Lung (tissue), 12 donors: ENCODE results near the gene GDNF. TPM values are rescaled to one million over a fixed set of nuclear protein-coding genes. Genes with fewer than 3 reads are reported as not detected.

ENCODE experiments used
- ATAC-seq: fragments of 200-7000 bp; cut with Tn5 transposase; one replicate; pipeline ENCODE4 v1.9.1; 2020; ENCODE audit warnings: moderate number of reproducible peaks; ENCODE audit not compliant: insufficient read depth, low FRiP score
- DNase-seq, 3 donors: peaks; one replicate each; pipeline ENCODE4 v3.0.0-alpha.2; 2013 to 2017
- H3K27ac ChIP-seq, 2 donors: one replicate each; pipeline ENCODE4 v1.5.1; 2013; ENCODE audit warnings: mild to moderate bottlenecking in 2 of 2, moderate library complexity in 2 of 2, control low read depth in 1 of 2, inconsistent platforms in 1 of 2, low read depth in 1 of 2, low read length in 1 of 2
- H3K27me3 ChIP-seq, 3 donors: one replicate each; pipeline ENCODE4 v1.5.1; 2013; ENCODE audit warnings: low read length in 2 of 3; ENCODE audit not compliant: control insufficient read depth in 3 of 3, insufficient read depth in 3 of 3
- H3K36me3 ChIP-seq, 4 donors: one replicate each; pipeline ENCODE4 v1.5.1; 2013; ENCODE audit warnings: low read length in 4 of 4, mild to moderate bottlenecking in 1 of 4, moderate library complexity in 1 of 4; ENCODE audit not compliant: control insufficient read depth in 4 of 4, insufficient read depth in 4 of 4
- H3K4me1 ChIP-seq, 5 donors: one replicate each; pipeline ENCODE4 v1.5.1; 2013; ENCODE audit warnings: low read length in 5 of 5, mild to moderate bottlenecking in 2 of 5, moderate library complexity in 1 of 5; ENCODE audit not compliant: control insufficient read depth in 5 of 5, insufficient read depth in 5 of 5
- H3K4me3 ChIP-seq: one replicate; pipeline ENCODE4 v1.5.1; 2013; ENCODE audit warnings: mild to moderate bottlenecking, control low read depth, moderate library complexity
- H3K9ac ChIP-seq, 2 donors: one replicate each; pipeline ENCODE4 v1.5.1; 2013; ENCODE audit warnings: low read length in 2 of 2, control low read depth in 1 of 2; ENCODE audit not compliant: insufficient read depth in 1 of 2
- H3K9me3 ChIP-seq, 4 donors: one replicate each; pipeline ENCODE4 v1.5.1; 2013; ENCODE audit warnings: low read length in 3 of 4, mild to moderate bottlenecking in 1 of 4, moderate library complexity in 1 of 4; ENCODE audit not compliant: control insufficient read depth in 4 of 4, insufficient read depth in 3 of 4
- CTCF ChIP-seq: IDR thresholded peaks from 2 replicates; pipeline ENCODE4 v1.5.1; 2012; ENCODE audit warnings: mild to moderate bottlenecking; ENCODE audit errors: control extremely low read depth, extremely low read depth
- WGBS, 2 donors: extraction: QIAGEN DNeasy Blood & Tissue Kit; methylation state at CpG; one replicate each; pipeline ENCODE4 v1.1.7; 2013; 5-methylcytosine and 5-hydroxymethylcytosine counted together
- polyA plus RNA-seq, 2 donors: library from polyadenylated mRNA; stranded (reverse); fragments of 200-250 nt; gene quantifications; one replicate each; pipeline ENCODE4 v1.2.1, GENCODE V29; 2013
- total RNA-seq, 2 donors: library from RNA; depleted of rRNA in 1 of 2; stranded (reverse); fragments of >200 nt in 1 of 2; gene quantifications; one replicate each; pipeline ENCODE4 v1.2.1, GENCODE V29; 2014 to 2021
- donor health status: control.
- donor health status: control.
- donor health status: Bipolar disorder and iron deficiency.
- donor health status: healthy.
- donor health status: DM: yes; HTN: yes; CAD: no.

The GDNF gene
- total and polyA plus RNA-seq, 4 donors, result 0.05 TPM; not detected in 3

GRCh38 chr5:37833990-37834389, 5.9 kb downstream of the GDNF start:
- H3K9ac ChIP-seq, result no peak overlapping the region
- 47 to 61% methylated on average over 6 of the region's 6 CpGs for WGBS, 2 donors
- H3K27me3 ChIP-seq, result peaks cover 6 to 84% (median 78%) of the 10 kb centered on the region in 3 donors

GRCh38 chr5:37831821-37832534, 7.9 kb downstream of the GDNF start:
- H3K9ac ChIP-seq, result no peak overlapping the region
- no peak overlapping the region for H3K4me3 ChIP-seq
- DNase-seq, result peak in 1 of 3 donors; percentile 26
- TF ChIP-seq CTCF, result no peak
- no peaks in the 10 kb centered on the region for H3K9me3 ChIP-seq
- no peaks in the 10 kb centered on the region for H3K36me3 ChIP-seq
- 55 to 66% methylated on average over 7 of the region's 7 CpGs for WGBS, 2 donors
- no peak overlapping the region for H3K27ac ChIP-seq
- peaks cover 6 to 66% (median 58%) of the 10 kb centered on the region in 3 donors for H3K27me3 ChIP-seq
- H3K4me1 ChIP-seq, result peaks cover 0 to 17% (median 3%) of the 10 kb centered on the region in 5 donors
- no peak for ATAC-seq

More at GRCh38 chr5:37833990-37834389, 5.9 kb downstream of the GDNF start:
- no peak for TF ChIP-seq CTCF
- Histone ChIP-seq H3K9me3 (peaks cover 0 to 4% (median 0%) of the 10 kb centered on the region in 4 donors), H3K27ac (no peak overlapping the region), H3K4me3 (no peak overlapping the region), H3K4me1 (peaks cover 2 to 30% (median 3%) of the 10 kb centered on the region in 5 donors), H3K36me3 (no peaks in the 10 kb centered on the region)
- ATAC-seq (no peak), DNase-seq (no peak)

GRCh38 chr5:37830348-37830747, 9.5 kb downstream of the GDNF start:
- TF ChIP-seq CTCF, result no peak
- no peak overlapping the region for H3K27ac ChIP-seq
- DNase-seq, result no peak
- H3K9me3 ChIP-seq, result no peaks in the 10 kb centered on the region
- no peak overlapping the region for H3K4me3 ChIP-seq
- H3K9ac ChIP-seq, result no peak overlapping the region
- ATAC-seq, result no peak
- H3K36me3 ChIP-seq, result no peaks in the 10 kb centered on the region
- 82 to 86% methylated on average over 5 of the region's 5 CpGs for WGBS, 2 donors
- H3K27me3 ChIP-seq, result peaks cover 6 to 51% (median 41%) of the 10 kb centered on the region in 3 donors
- H3K4me1 ChIP-seq, result peaks cover 0 to 5% (median 0%) of the 10 kb centered on the region in 5 donors
